ENCODE data around the gene EDC4.
"Not testable (repeated sequence)": the region's sequence is repeated elsewhere in the genome, so short reads cannot be mapped to it uniquely, and the experiment has no call there.

EDC4 gene

DNA sequence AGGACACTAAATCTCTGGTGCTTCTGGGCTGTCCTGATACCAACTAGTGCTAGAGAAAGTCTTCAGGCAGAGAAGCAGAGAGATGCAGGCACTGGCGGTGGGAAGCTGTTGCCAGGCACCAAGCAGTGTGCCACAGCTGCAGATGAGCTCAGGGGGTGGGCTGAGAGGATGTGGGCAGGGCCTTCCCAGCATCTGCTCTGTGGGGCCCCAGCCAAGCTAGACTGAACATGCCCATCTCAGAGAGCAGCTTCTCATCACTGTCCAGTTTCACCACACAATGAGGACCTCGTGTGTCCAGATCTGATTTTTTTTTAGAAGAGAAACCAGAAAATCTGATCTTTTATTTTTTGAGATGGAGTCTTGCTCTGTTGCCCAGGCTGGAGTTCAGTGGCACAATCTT, 37.3 kb downstream of the EDC4 start:
- Histone ChIP-seq H3K27ac (ENCODE audit: low read depth, low read length) (no peak overlapping the region), H3K27me3 (ENCODE audit: control insufficient read depth, insufficient read depth, low read length) (no peaks in the 10 kb centered on the region), H3K9ac (ENCODE audit: low read length) (no peak overlapping the region), H3K4me3 (ENCODE audit: low read depth, low read length) (no peak overlapping the region), H3K36me3 (ENCODE audit: control insufficient read depth, insufficient read depth, low read length) (peaks cover 24% of the 10 kb centered on the region), H3K9me3 (ENCODE audit: control insufficient read depth, insufficient read depth, low read depth, low read length) (no peaks in the 10 kb centered on the region), H3K4me1 (ENCODE audit: control insufficient read depth, insufficient read depth, low read length) (peaks cover 6% of the 10 kb centered on the region)

DNA sequence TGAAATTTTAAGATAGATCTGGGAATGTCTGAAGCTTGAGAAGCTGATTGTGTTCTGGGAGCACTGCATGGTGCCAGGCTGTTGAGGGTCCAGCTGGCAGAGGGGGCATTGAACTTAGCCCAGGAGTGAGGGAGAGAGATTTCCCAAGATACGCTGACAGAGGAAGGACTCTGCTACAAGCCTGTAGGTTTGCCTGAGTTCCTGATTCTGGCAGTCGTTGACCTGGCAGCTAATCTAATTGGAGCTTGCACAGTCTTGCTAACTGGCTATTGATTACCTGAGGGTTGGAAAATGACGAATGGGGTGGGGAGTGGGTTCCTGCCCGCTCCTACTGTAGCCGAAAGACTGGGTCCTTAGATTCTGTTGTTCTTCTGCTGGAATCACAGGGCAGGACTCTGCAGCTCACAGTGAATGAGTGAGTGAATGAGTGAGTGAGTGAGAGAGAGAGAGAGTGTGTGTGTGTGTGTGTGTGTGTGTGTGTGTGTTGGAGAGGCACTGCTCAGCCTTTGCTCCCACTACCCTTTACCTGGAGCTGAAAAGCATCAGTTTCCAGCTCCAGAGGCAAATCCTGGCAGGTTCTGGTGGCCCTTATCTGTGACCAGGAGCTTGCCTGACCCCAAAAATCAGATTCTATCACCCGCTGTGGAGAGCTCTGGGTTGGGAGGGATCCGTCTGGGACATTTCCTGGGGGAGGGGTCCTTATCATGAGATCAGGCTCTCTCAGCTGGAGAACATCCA, 42.1 kb downstream of the EDC4 start:
- Histone ChIP-seq H3K9me3 (ENCODE audit: control insufficient read depth, insufficient read depth, low read depth, low read length) (no peaks in the 10 kb centered on the region), H3K27me3 (ENCODE audit: control insufficient read depth, insufficient read depth, low read length) (no peaks in the 10 kb centered on the region), H3K9ac (ENCODE audit: low read length) (peak overlapping the region; percentile 62), H3K27ac (ENCODE audit: low read depth, low read length) (peak overlapping the region; percentile 12; the same call in 1 of the 2 replicates), H3K36me3 (ENCODE audit: control insufficient read depth, insufficient read depth, low read length) (peaks cover 22% of the 10 kb centered on the region), H3K4me3 (ENCODE audit: low read depth, low read length) (no peak overlapping the region), H3K4me1 (ENCODE audit: control insufficient read depth, insufficient read depth, low read length) (peaks cover 32% of the 10 kb centered on the region)

DNA sequence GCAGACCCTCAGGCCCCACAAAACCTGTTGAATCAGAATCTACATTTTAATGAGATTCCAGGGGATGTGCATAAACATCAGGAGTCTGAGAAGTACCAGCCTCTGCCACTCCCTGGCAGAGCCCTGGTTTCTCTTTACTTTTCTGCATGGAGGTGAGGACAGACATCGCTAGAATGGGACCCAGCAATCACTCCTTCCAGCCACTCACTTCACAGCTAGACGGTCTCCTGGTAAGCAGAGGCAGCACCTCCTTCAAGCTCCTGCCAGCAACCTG, 42.6 kb downstream of the EDC4 start:
- Histone ChIP-seq H3K9ac (ENCODE audit: low read length) (peak overlapping the region; percentile 62), H3K36me3 (ENCODE audit: control insufficient read depth, insufficient read depth, low read length) (peaks cover 19% of the 10 kb centered on the region), H3K4me1 (ENCODE audit: control insufficient read depth, insufficient read depth, low read length) (peaks cover 32% of the 10 kb centered on the region)
- H3K27ac ChIP-seq (ENCODE audit: low read depth, low read length); H3K27me3 ChIP-seq (ENCODE audit: control insufficient read depth, insufficient read depth, low read length); H3K4me3 ChIP-seq (ENCODE audit: low read depth, low read length); H3K9me3 ChIP-seq (ENCODE audit: control insufficient read depth, insufficient read depth, low read depth, low read length): not testable (repeated sequence)

GRCh38 chr16:67915831-67916723, 43.2 kb downstream of the EDC4 start:
- H3K9ac ChIP-seq (ENCODE audit: low read length): peak overlapping the region; percentile 34
- H3K4me1 ChIP-seq (ENCODE audit: control insufficient read depth, insufficient read depth, low read length): peaks cover 32% of the 10 kb centered on the region
- no peaks in the 10 kb centered on the region for H3K9me3 ChIP-seq (ENCODE audit: control insufficient read depth, insufficient read depth, low read depth, low read length)
- peaks cover 19% of the 10 kb centered on the region for H3K36me3 ChIP-seq (ENCODE audit: control insufficient read depth, insufficient read depth, low read length)
- H3K27ac ChIP-seq (ENCODE audit: low read depth, low read length): no peak overlapping the region
- H3K27me3 ChIP-seq (ENCODE audit: control insufficient read depth, insufficient read depth, low read length): no peaks in the 10 kb centered on the region
- no peak overlapping the region for H3K4me3 ChIP-seq (ENCODE audit: low read depth, low read length)

GRCh38 chr16:67917140-67917851, 44.4 kb downstream of the EDC4 start:
- Histone ChIP-seq H3K9ac (ENCODE audit: low read length) (no peak overlapping the region), H3K36me3 (ENCODE audit: control insufficient read depth, insufficient read depth, low read length) (peaks cover 13% of the 10 kb centered on the region), H3K4me1 (ENCODE audit: control insufficient read depth, insufficient read depth, low read length) (peaks cover 32% of the 10 kb centered on the region), H3K9me3 (ENCODE audit: control insufficient read depth, insufficient read depth, low read depth, low read length) (no peaks in the 10 kb centered on the region), H3K27me3 (ENCODE audit: control insufficient read depth, insufficient read depth, low read length) (no peaks in the 10 kb centered on the region), H3K4me3 (ENCODE audit: low read depth, low read length) (no peak overlapping the region), H3K27ac (ENCODE audit: low read depth, low read length) (peak overlapping the region; percentile 9; the same call in 1 of the 2 replicates)

- H3K27me3 ChIP-seq (ENCODE audit: control insufficient read depth, insufficient read depth, low read length): no peaks in the 10 kb centered on the region
- H3K9me3 ChIP-seq (ENCODE audit: control insufficient read depth, insufficient read depth, low read depth, low read length): no peaks in the 10 kb centered on the region
- peak overlapping the region; percentile 9; the same call in 1 of the 2 replicates for H3K27ac ChIP-seq (ENCODE audit: low read depth, low read length)
- peaks cover 13% of the 10 kb centered on the region for H3K36me3 ChIP-seq (ENCODE audit: control insufficient read depth, insufficient read depth, low read length)
- no peak overlapping the region for H3K4me3 ChIP-seq (ENCODE audit: low read depth, low read length)
- H3K9ac ChIP-seq (ENCODE audit: low read length): no peak overlapping the region
- peaks cover 32% of the 10 kb centered on the region for H3K4me1 ChIP-seq (ENCODE audit: control insufficient read depth, insufficient read depth, low read length)
These were observed 45.0 kb downstream of the EDC4 start for GRCh38 chr16:67917852-67918236.

GRCh38 chr16:67919622-67920221, 46.9 kb downstream of the EDC4 start:
- H3K4me1 ChIP-seq (ENCODE audit: control insufficient read depth, insufficient read depth, low read length): peaks cover 30% of the 10 kb centered on the region
- H3K9me3 ChIP-seq (ENCODE audit: control insufficient read depth, insufficient read depth, low read depth, low read length): no peaks in the 10 kb centered on the region
- no peak overlapping the region for H3K4me3 ChIP-seq (ENCODE audit: low read depth, low read length)
- no peaks in the 10 kb centered on the region for H3K27me3 ChIP-seq (ENCODE audit: control insufficient read depth, insufficient read depth, low read length)
- H3K27ac ChIP-seq (ENCODE audit: low read depth, low read length): no peak overlapping the region
- H3K36me3 ChIP-seq (ENCODE audit: control insufficient read depth, insufficient read depth, low read length): peaks cover 20% of the 10 kb centered on the region
- H3K9ac ChIP-seq (ENCODE audit: low read length): peak overlapping the region; percentile 32

DNA sequence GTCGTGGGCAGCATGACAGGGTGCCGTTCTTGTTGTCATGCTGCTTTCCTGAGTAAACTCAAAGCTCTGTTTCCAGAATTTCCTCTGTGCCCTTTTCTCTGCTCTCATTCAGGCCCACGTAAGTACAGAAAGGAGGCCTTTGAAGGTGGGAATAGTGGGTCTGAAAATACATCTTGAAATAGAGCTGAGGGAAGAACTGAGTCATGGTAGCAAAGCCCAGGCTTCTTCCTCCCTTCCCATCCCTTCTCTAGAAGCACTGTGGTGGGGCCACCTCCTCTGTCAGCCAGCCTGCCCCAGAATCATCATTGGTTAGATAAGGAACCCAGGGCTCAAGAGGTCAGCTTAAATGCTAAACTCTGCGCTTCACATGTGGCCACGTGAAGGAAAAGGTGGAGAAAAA, 49.4 kb downstream of the EDC4 start:
- no peak overlapping the region for H3K27ac ChIP-seq (ENCODE audit: low read depth, low read length)
- peaks cover 17% of the 10 kb centered on the region for H3K4me1 ChIP-seq (ENCODE audit: control insufficient read depth, insufficient read depth, low read length)
- no peak overlapping the region for H3K4me3 ChIP-seq (ENCODE audit: low read depth, low read length)
- no peak overlapping the region for H3K9ac ChIP-seq (ENCODE audit: low read length)
- H3K9me3 ChIP-seq (ENCODE audit: control insufficient read depth, insufficient read depth, low read depth, low read length): no peaks in the 10 kb centered on the region
- peaks cover 18% of the 10 kb centered on the region for H3K36me3 ChIP-seq (ENCODE audit: control insufficient read depth, insufficient read depth, low read length)
- H3K27me3 ChIP-seq (ENCODE audit: control insufficient read depth, insufficient read depth, low read length): no peaks in the 10 kb centered on the region

GRCh38 chr16:67922740-67923139, 49.9 kb downstream of the EDC4 start:
- Histone ChIP-seq H3K4me1 (ENCODE audit: control insufficient read depth, insufficient read depth, low read length) (peaks cover 12% of the 10 kb centered on the region), H3K9ac (ENCODE audit: low read length) (no peak overlapping the region), H3K27ac (ENCODE audit: low read depth, low read length) (no peak overlapping the region)

GRCh38 chr16:67923414-67924116, 50.7 kb downstream of the EDC4 start:
- H3K9ac ChIP-seq (ENCODE audit: low read length): no peak overlapping the region
- H3K4me1 ChIP-seq (ENCODE audit: control insufficient read depth, insufficient read depth, low read length): peaks cover 11% of the 10 kb centered on the region
- no peak overlapping the region for H3K27ac ChIP-seq (ENCODE audit: low read depth, low read length)
- no peaks in the 10 kb centered on the region for H3K27me3 ChIP-seq (ENCODE audit: control insufficient read depth, insufficient read depth, low read length)
- H3K4me3 ChIP-seq (ENCODE audit: low read depth, low read length): no peak overlapping the region
- H3K36me3 ChIP-seq (ENCODE audit: control insufficient read depth, insufficient read depth, low read length): peaks cover 26% of the 10 kb centered on the region
- no peaks in the 10 kb centered on the region for H3K9me3 ChIP-seq (ENCODE audit: control insufficient read depth, insufficient read depth, low read depth, low read length)

More at GRCh38 chr16:67922740-67923139, 49.9 kb downstream of the EDC4 start:
- peaks cover 21% of the 10 kb centered on the region for H3K36me3 ChIP-seq (ENCODE audit: control insufficient read depth, insufficient read depth, low read length)
- H3K9me3 ChIP-seq (ENCODE audit: control insufficient read depth, insufficient read depth, low read depth, low read length): no peaks in the 10 kb centered on the region
- H3K27me3 ChIP-seq (ENCODE audit: control insufficient read depth, insufficient read depth, low read length): no peaks in the 10 kb centered on the region
- H3K4me3 ChIP-seq (ENCODE audit: low read depth, low read length): no peak overlapping the region
